CD14-positive monocyte (primary cell): Measurements from ENCODE around the gene CTSV. TPM values are rescaled to one million over a fixed set of nuclear protein-coding genes. Genes with fewer than 3 reads are reported as not detected.
A peak's percentile ranks its signal among the peaks of the same experiment; 100 is the strongest.
"Not testable (repeated sequence)": the region's sequence is repeated elsewhere in the genome, so short reads cannot be mapped to it uniquely, and the experiment has no call there.

Experiments
- DNase-seq, 3 donors: peaks; one replicate each; pipeline ENCODE4 v3.0.0-alpha.2; 2011 to 2022
- H2AFZ ChIP-seq: 2 replicates; pipeline ENCODE4 v1.6.0; 2012; ENCODE audit warnings: mild to moderate bottlenecking, low read depth, low read length, inconsistent platforms; ENCODE audit not compliant: insufficient read depth, poor library complexity, severe bottlenecking
- H3K27ac ChIP-seq, 2 donors: 1 replicate in 1 of 2; 2 replicates in 1 of 2; pipeline ENCODE4 v1.5.1; 2012 to 2013; ENCODE audit warnings: low read length in 2 of 2, control low read depth in 1 of 2, inconsistent platforms in 1 of 2, low read depth in 1 of 2, mild to moderate bottlenecking in 1 of 2
- H3K27me3 ChIP-seq, 2 donors: one replicate each; pipeline versions ENCODE4 v1.6.0 to v1.6.1; 2011 to 2013; ENCODE audit warnings: low read length in 2 of 2; ENCODE audit not compliant: control insufficient read depth in 2 of 2, insufficient read depth in 2 of 2
- H3K36me3 ChIP-seq, 2 donors: replicated peaks in 1 of 2; 1 replicate in 1 of 2; 2 replicates in 1 of 2; pipeline versions ENCODE4 v1.5.1 to v1.6.1; 2012 to 2013; ENCODE audit warnings: low read length in 2 of 2, control low read depth in 1 of 2, inconsistent platforms in 1 of 2, mild to moderate bottlenecking in 1 of 2; ENCODE audit not compliant: insufficient read depth in 2 of 2, control insufficient read depth in 1 of 2
- H3K4me1 ChIP-seq, 2 donors: 1 replicate in 1 of 2; 2 replicates in 1 of 2; pipeline versions ENCODE4 v1.5.1 to v1.6.1; 2012 to 2013; ENCODE audit warnings: low read length in 2 of 2, control low read depth in 1 of 2, inconsistent platforms in 1 of 2, mild to moderate bottlenecking in 1 of 2, moderate library complexity in 1 of 2; ENCODE audit not compliant: insufficient read depth in 2 of 2, control insufficient read depth in 1 of 2
- H3K4me2 ChIP-seq: replicated peaks from 2 replicates; pipeline ENCODE3; 2012; ENCODE audit warnings: low read length, moderate library complexity, mild to moderate bottlenecking; ENCODE audit not compliant: poor library complexity, severe bottlenecking; ENCODE audit errors: extremely low read depth
- H3K4me3 ChIP-seq, 3 experiments: fragments of 200-600 bp in 1 of 3; sonication (generic) in 1 of 3; replicated peaks in 1 of 3; 1 replicate in 2 of 3; 2 replicates in 1 of 3; pipeline ENCODE4 v1.5.1; 2011 to 2013; ENCODE audit warnings: low read length in 3 of 3, mild to moderate bottlenecking in 3 of 3, control low read depth in 2 of 3, low read depth in 2 of 3, inconsistent platforms in 1 of 3, moderate library complexity in 1 of 3
- H3K79me2 ChIP-seq: 2 replicates; pipeline ENCODE4 v1.6.0; 2012; ENCODE audit warnings: mild to moderate bottlenecking, control low read depth, inconsistent platforms, low read length, moderate library complexity; ENCODE audit not compliant: insufficient read depth
- H3K9ac ChIP-seq: 2 replicates; pipeline ENCODE4 v1.6.0; 2017; ENCODE audit warnings: low read length, mild to moderate bottlenecking; ENCODE audit not compliant: insufficient read depth, poor library complexity, severe bottlenecking
- H3K9me3 ChIP-seq, 2 donors: replicated peaks in 1 of 2; 1 replicate in 1 of 2; 2 replicates in 1 of 2; pipeline versions ENCODE4 v1.5.1 to v1.6.1; 2012 to 2013; ENCODE audit warnings: low read length in 2 of 2, control low read depth in 1 of 2; ENCODE audit not compliant: control insufficient read depth in 1 of 2, insufficient read depth in 1 of 2
- H4K20me1 ChIP-seq: 2 replicates; pipeline ENCODE4 v1.6.0; 2012; ENCODE audit warnings: mild to moderate bottlenecking, low read length, control low read depth, moderate library complexity; ENCODE audit not compliant: insufficient read depth
- H3K27ac Mint-ChIP-seq, 7 donors: one replicate each; pipeline ENCODE4 v1.8.0; 2020; ENCODE audit warnings: mild to moderate bottlenecking in 7 of 7, mixed read lengths in 7 of 7, moderate library complexity in 6 of 7, inconsistent platforms in 2 of 7
- H3K27me3 Mint-ChIP-seq, 3 donors: one replicate each; pipeline ENCODE4 v1.8.0; 2021 to 2022; ENCODE audit warnings: low read depth in 3 of 3, mild to moderate bottlenecking in 3 of 3, mixed read lengths in 3 of 3, moderate library complexity in 3 of 3, inconsistent platforms in 1 of 3
- H3K36me3 Mint-ChIP-seq, 2 donors: one replicate each; pipeline ENCODE4 v1.8.0; 2020; ENCODE audit warnings: mixed read lengths in 2 of 2, inconsistent platforms in 1 of 2, mild to moderate bottlenecking in 1 of 2
- H3K4me1 Mint-ChIP-seq: one replicate; pipeline ENCODE4 v1.8.0; 2020; ENCODE audit warnings: mild to moderate bottlenecking, mixed read lengths
- H3K4me3 Mint-ChIP-seq, 2 donors: one replicate each; pipeline ENCODE4 v1.8.0; 2020; ENCODE audit warnings: mild to moderate bottlenecking in 2 of 2, mixed read lengths in 2 of 2, moderate library complexity in 1 of 2
- H3K9me3 Mint-ChIP-seq, 7 donors: one replicate each; pipeline ENCODE4 v1.8.0; 2020 to 2022; ENCODE audit warnings: mixed read lengths in 7 of 7, mild to moderate bottlenecking in 6 of 7, moderate library complexity in 6 of 7, inconsistent platforms in 2 of 7
- WGBS: methylation state at CpG from one replicate; pipeline ENCODE4 v1.1.5; 2013; ENCODE audit warnings: missing lambda C conversion rate; ENCODE audit not compliant: insufficient coverage; 5-methylcytosine and 5-hydroxymethylcytosine counted together
- intact Hi-C, 2 donors: fragments of 100-400 bp; cut with micrococcal nuclease; formaldehyde crosslinking; loops; one replicate each; pipeline versions ENCODE4 v1.15.0 to v1.15.1; 2023
- polyA plus RNA-seq, 3 donors: library from polyadenylated mRNA; depleted of rRNA in 1 of 3; unstranded in 2 of 3; stranded (reverse) in 1 of 3; fragments of 300-500 nt in 2 of 3; fragments of >200 nt in 1 of 3; fragmentation: Illumina TruSeq in 2 of 3; gene quantifications; 1 replicate in 2 of 3; 2 replicates in 1 of 3; pipeline ENCODE4 v1.2.3, GENCODE V29; 2012 to 2021
- TF ChIP-seq, protein P1 (sequence below): fragments of 200-600 bp; IDR thresholded peaks from one replicate; pipeline ENCODE4 v1.8.0; 2022; ENCODE audit warnings: antibody characterized with exemption, mild to moderate bottlenecking

CTSV gene
- polyA plus RNA-seq, 3 donors: 0.04 TPM; not detected in 2

DNA sequence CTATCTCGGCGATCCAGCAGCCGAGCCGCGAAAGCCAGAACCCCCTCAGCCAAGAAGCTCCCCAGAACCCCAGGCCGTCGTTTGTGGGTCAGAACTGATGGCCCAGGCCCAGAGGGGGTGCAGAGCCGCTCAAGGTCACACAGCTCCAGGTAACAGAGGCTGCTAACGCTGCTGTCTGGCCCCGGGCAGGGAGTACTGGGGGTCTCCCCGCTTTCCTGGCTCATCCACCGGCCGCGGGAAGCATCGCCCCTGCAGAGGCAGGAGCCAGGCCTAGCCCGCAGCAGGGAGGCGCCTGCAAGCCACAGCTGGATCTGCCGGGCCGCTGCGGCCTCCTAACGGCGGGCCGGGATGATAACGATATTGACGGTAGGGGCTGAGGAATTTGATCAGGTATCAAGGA is 39.4 kb upstream of the CTSV start:
- Histone ChIP-seq H3K9ac (no peak overlapping the region), H3K4me2 (no peak overlapping the region), H3K4me1 (no peaks in the 10 kb centered on the region), H4K20me1 (no peaks in the 10 kb centered on the region), H3K9me3 (no peaks in the 10 kb centered on the region), H3K36me3 (no peaks in the 10 kb centered on the region), H3K27ac (no peak overlapping the region), H2AFZ (no peak overlapping the region), H3K79me2 (no peaks in the 10 kb centered on the region), H3K4me3 (no peak overlapping the region), H3K27me3 (peaks cover 14 to 58% of the 10 kb centered on the region in 2 donors)
- Mint-ChIP-seq H3K9me3 (peaks cover 2 to 14% (median 6%) of the 10 kb centered on the region in 7 donors), H3K27me3 (peaks cover 44 to 82% (median 50%) of the 10 kb centered on the region in 3 donors), H3K4me3 (peak overlapping the region in 1 of 2 donors; percentile 48), H3K4me1 (no peaks in the 10 kb centered on the region), H3K27ac (no peak overlapping the region), H3K36me3 (no peaks in the 10 kb centered on the region)
- TF ChIP-seq, protein P1, sequence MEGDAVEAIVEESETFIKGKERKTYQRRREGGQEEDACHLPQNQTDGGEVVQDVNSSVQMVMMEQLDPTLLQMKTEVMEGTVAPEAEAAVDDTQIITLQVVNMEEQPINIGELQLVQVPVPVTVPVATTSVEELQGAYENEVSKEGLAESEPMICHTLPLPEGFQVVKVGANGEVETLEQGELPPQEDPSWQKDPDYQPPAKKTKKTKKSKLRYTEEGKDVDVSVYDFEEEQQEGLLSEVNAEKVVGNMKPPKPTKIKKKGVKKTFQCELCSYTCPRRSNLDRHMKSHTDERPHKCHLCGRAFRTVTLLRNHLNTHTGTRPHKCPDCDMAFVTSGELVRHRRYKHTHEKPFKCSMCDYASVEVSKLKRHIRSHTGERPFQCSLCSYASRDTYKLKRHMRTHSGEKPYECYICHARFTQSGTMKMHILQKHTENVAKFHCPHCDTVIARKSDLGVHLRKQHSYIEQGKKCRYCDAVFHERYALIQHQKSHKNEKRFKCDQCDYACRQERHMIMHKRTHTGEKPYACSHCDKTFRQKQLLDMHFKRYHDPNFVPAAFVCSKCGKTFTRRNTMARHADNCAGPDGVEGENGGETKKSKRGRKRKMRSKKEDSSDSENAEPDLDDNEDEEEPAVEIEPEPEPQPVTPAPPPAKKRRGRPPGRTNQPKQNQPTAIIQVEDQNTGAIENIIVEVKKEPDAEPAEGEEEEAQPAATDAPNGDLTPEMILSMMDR: no peak
- WGBS: 50% methylated on average over 16 of the region's 25 CpGs
- intact Hi-C loops: no loop called here
- DNase-seq: no peak

DNA sequence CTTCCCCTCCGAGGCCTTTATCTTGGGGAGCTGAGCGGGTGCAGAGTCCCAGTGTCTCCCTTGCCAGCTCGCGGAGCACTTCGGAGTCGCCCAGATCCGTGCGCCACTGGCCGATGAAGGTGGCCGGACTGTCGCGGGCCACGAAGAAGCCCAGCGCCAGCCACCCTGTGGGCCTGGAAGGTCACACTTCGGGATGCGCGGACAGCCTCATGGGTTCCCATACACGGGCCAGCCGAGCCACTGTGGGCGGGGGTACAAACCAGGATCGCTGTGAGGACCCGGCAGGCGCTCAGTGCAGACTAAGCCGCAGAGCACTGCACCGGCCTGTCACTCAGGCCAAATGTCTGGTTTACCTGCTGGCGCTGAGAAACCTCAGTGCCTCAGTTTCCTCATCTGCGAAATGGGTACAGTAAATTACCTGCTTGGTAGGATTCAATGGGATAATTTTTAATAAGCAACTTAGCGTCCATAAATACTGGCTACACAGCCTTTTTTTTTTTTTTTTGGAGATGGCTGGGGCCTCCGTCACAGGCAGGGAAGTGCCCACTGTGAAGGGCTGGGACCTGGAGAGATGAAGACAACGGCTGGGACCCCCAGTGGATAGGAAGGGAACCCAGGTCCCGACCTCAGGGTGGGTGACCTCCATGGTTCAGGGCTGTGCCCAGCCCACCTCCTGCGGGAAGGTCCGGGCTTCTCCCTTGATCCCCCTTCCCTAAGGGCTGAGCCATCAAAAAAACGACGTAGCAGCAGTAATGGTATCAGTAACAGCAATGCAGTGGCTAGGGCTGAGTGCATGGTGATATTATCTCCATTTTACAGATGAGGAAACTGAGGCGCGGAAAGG is 38.7 kb upstream of the CTSV start:
- Mint-ChIP-seq H3K9me3 (peaks cover 1 to 12% (median 5%) of the 10 kb centered on the region in 7 donors), H3K4me1 (no peaks in the 10 kb centered on the region), H3K4me3 (peak overlapping the region in 1 of 2 donors; percentile 48), H3K27me3 (peaks cover 46 to 81% (median 52%) of the 10 kb centered on the region in 3 donors), H3K27ac (no peak overlapping the region), H3K36me3 (no peaks in the 10 kb centered on the region)
- no peak overlapping the region for H3K9ac ChIP-seq
- H2AFZ ChIP-seq: no peak overlapping the region
- peaks cover 14 to 60% of the 10 kb centered on the region in 2 donors for H3K27me3 ChIP-seq
- 63% methylated on average over 33 of the region's 37 CpGs for WGBS
- TF ChIP-seq, protein P1: no peak
- no peak overlapping the region for H3K4me3 ChIP-seq
- no peaks in the 10 kb centered on the region for H3K36me3 ChIP-seq
- H3K27ac ChIP-seq: no peak overlapping the region
- no peaks in the 10 kb centered on the region for H3K79me2 ChIP-seq
- no peaks in the 10 kb centered on the region for H3K9me3 ChIP-seq
- no peaks in the 10 kb centered on the region for H3K4me1 ChIP-seq
- H4K20me1 ChIP-seq: no peaks in the 10 kb centered on the region
- DNase-seq: no peak
- H3K4me2 ChIP-seq: no peak overlapping the region
- intact Hi-C loops: no loop called here

DNA sequence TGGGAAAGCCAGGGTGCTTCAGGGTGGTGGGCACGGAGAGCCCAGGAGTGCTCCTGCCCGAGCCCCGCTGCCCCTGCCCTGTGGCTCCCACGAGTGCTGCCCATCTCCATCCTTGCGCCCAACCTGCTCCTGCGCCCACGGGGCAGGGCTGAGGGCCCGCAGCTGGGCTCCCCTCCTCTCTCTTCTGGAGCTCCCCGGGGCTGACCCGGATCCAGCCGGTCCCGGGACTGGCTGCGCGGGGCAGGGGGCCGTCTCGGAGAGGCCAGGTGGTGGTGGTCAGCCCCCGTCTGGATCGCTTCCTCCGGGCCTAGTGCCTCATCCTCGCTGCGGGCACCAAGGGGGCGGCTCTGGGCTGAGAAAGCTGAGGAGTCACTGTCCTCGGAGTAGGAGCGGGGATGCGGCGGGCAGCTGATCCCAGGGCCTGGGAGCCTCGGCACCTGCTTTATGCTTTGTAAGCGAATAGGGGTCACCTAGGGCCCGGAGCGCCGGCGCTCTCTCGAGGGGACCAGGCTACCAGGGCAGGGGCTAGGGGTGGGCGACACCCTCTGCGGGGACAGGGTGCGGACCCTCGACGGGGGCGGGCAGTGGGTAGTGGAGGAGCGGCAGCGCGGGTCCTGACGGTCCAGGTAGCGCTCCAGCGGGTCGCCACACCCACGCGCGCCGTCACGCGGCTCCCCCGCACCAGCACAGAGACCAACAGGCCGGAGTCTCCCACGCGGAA is 37.9 kb upstream of the CTSV start:
- H4K20me1 ChIP-seq, intact Hi-C loops, DNase-seq, H3K9me3 ChIP-seq, H2AFZ ChIP-seq, H3K4me1 Mint-ChIP-seq, H3K9ac ChIP-seq, H3K27ac ChIP-seq, H3K4me3 ChIP-seq, H3K27ac Mint-ChIP-seq, H3K36me3 Mint-ChIP-seq, H3K4me1 ChIP-seq, H3K79me2 ChIP-seq, H3K4me2 ChIP-seq, H3K36me3 ChIP-seq: not testable (repeated sequence)
- H3K9me3 Mint-ChIP-seq: peaks cover 1 to 12% (median 5%) of the 10 kb centered on the region in 7 donors
- peak overlapping the region in 1 of 2 donors; percentile 63 for H3K4me3 Mint-ChIP-seq
- WGBS: 13% methylated on average over 55 of the region's 56 CpGs
- peaks cover 45 to 80% (median 52%) of the 10 kb centered on the region in 3 donors for H3K27me3 Mint-ChIP-seq
- peaks cover 15 to 61% of the 10 kb centered on the region in 2 donors for H3K27me3 ChIP-seq
